GM15510 (cell line): ENCODE results near the gene MTPN.

Experiments used
- POLR2A ChIP-seq: IDR thresholded peaks from 3 replicates; pipeline ENCODE4 v1.6.1; 2011; ENCODE audit warnings: borderline replicate concordance; ENCODE audit not compliant: insufficient read length; ENCODE audit errors: extremely low read depth

Gene MTPN

DNA sequence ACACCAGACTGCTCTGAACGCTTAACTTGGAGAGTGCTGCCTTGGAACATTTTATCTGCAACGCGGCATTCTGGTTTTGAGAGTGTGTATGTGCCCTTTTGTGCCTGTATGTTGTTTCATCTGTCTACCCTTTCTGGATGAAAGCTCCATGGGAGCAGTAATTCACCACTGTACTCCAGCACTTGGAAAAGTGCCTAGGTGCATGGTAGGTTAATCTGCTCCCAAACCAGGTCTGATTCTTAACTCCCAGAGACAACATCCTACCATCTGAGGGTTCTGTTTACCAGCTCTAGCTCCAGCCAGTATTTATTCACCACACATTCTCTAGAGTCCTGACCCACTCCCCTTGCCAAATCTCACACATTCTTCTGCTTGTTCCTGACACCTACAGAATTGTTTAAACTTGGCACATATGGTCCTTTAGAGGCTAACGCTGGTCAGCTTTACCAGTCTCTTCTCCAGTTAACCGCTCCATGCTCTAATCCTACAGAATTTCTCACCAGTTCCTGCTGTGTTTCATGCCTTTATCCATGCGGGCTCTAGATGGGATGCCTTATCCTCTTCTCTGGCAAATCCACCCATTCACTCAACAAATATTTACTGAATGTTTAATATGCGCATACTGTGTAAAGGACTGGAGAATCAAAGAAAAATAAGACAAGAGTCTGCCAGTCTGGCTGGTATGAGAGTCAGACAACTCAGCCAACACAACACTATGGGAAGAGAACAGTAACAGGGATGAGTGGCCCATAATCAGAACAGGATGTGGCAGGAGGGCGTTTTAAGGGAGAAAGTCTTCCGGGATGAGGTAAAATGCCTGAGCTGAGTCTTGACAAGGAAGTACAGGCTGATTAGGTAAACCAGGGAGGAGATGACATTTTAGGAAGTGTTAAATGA, 46.3 kb downstream of the MTPN start:
- TF ChIP-seq POLR2A, result no peak

- TF ChIP-seq POLR2A, result no peak
Measured at GRCh38 chr7:135929722-135930141, 47.4 kb downstream of the MTPN start.

DNA sequence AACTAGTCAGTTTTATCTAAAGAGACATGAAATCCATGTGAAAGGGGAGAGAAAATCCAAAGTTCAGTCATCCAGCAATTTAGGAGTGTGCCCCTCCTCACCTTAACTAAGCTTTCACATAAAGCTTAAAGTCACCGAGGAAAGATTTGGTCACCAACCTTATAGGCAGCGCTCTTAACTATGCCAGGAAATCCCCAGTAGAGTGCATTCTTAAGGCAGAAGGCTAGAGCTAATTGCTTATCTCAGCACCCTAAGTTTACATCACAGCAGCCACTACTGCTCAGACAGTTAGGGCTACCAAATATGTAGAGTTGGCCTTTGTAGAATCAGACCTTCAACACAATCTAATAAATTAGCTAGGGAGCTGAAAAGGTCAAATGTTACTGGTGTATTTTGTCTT, 47.9 kb downstream of the MTPN start:
- no peak for TF ChIP-seq POLR2A

DNA sequence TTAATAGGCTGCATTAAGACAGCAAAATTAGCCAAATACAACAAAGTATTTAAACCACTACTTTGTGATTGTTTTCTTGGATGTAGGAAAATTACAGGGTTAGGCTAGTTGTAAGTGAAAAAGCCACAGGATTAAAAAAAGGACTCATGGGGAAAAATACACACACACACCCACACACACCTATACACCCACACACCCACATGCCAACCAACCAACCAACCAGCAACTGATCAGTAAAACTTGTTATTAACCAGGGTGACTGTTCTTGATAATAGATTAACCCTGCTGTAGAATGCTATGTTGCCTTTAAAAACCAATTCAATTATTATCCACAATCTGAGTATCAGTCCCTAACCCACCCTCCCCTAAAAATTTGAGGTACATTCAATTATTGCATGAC, 49.0 kb downstream of the MTPN start:
- no peak for TF ChIP-seq POLR2A

- no peak for TF ChIP-seq POLR2A
Measured at GRCh38 chr7:135925210-135925609, 51.9 kb downstream of the MTPN start.

- TF ChIP-seq POLR2A, result no peak
Measured at GRCh38 chr7:135924302-135924701, 52.9 kb downstream of the MTPN start.

- no peak for TF ChIP-seq POLR2A
Measured at GRCh38 chr7:135922263-135922662, 54.9 kb downstream of the MTPN start.

GRCh38 chr7:135920478-135920877, 56.7 kb downstream of the MTPN start:
- TF ChIP-seq POLR2A, result no peak

GRCh38 chr7:135919071-135919841, 57.9 kb downstream of the MTPN start:
- no peak for TF ChIP-seq POLR2A

- no peak for TF ChIP-seq POLR2A
Measured at GRCh38 chr7:135918134-135918533, 59.0 kb downstream of the MTPN start.

DNA sequence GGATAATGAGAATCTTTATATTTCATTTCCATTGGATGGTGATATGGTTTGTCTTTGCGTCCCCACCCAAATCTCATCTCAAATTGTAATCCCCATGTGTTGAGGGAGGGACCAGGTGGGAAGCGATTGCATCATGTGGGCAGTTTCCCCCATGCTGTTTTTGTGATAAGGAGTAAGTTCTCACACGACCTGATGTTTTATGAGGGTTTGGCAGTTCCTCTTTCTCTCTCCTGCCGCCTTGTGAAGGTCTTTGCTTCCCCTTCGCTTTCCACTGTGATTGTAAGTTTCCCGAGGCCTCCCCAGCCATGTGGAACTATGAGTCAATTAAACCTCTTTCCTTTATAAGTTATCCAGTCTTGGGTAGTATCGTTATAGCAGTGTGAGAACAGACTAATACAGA, 59.4 kb downstream of the MTPN start:
- TF ChIP-seq POLR2A, result no peak

- TF ChIP-seq POLR2A, result no peak
Measured at GRCh38 chr7:135914346-135914745, 62.8 kb downstream of the MTPN start.

DNA sequence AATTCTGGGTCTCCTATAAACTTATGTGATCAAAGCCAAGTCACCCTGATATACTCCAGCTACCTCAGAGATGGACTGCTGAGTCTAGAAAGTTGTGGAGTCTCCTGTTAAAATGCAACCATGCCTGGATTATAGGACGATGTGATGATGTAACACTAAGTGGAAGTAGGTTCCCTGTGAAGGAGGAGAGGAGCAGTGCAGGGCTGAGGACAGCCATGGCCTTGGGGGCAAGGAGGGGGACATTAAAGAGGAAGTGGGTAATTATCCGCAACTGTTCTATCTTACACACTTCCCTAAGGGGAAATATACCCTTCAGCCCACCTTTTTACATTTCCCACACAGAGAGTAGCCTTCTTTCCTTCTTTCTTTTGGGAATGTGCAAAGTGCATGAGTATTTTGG, 63.8 kb downstream of the MTPN start:
- TF ChIP-seq POLR2A, result no peak

GRCh38 chr7:135911099-135911498, 66.1 kb downstream of the MTPN start:
- no peak for TF ChIP-seq POLR2A

DNA sequence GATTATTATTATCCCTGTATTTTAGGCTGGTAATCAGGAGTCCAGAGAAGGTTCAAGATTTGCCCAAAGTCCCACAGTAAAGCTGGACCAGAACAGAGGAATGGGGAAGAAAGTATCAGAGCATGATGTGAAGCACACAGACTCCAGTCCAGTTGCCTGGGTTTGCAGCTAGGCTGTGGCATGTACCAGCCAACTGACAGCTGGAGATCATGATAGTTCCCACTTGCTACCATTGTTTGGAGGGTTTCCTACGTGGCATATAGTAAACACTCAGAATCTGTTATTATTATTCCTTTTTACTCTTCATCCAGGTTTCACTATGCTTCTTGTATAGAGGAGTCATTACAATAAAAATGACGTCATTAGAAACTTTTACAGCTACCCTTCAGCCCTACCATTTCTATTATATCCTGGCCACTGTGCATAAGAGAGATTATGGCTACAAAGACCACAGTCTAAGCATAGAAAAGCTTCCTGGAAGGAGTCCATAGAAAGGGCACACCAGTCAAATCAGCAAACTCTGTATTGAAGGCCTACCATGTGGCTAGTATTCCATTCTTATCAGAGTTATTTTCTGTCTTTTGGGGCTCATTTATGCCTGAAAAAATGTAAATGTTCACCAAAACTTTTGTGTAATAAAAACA, 66.6 kb downstream of the MTPN start:
- TF ChIP-seq POLR2A, result no peak
